GM23338 (cell line): Measurements from ENCODE around the gene EMP2. TPM values are rescaled to one million over a fixed set of nuclear protein-coding genes. Genes with fewer than 3 reads are reported as not detected.

Experiments
- ATAC-seq: fragments of 200-7000 bp; cut with Tn5 transposase; 3 replicates; pipeline ENCODE4 v1.9.1; 2020
- DNase-seq: peaks from one replicate; pipeline ENCODE4 v3.0.0-alpha.2; 2015; ENCODE audit warnings: low spot score
- H2AFZ ChIP-seq: fragments of 200-600 bp; sonication (generic); 2 replicates; pipeline ENCODE4 v1.8.0; 2016; ENCODE audit warnings: antibody characterized with exemption, mild to moderate bottlenecking, moderate library complexity
- H3F3A ChIP-seq: fragments of 200-600 bp; sonication (generic); replicated peaks from 2 replicates; pipeline ENCODE4 v1.8.0; 2017; ENCODE audit warnings: antibody characterized with exemption, mixed run types, low read depth
- H3K27ac ChIP-seq: fragments of 200-600 bp; sonication (generic); 2 replicates; pipeline ENCODE4 v1.6.1; 2016; ENCODE audit warnings: low read depth
- H3K27me3 ChIP-seq: fragments of 200-600 bp; sonication (generic); 2 replicates; pipeline ENCODE4 v1.8.0; 2016; ENCODE audit warnings: mild to moderate bottlenecking, mixed run types, moderate library complexity; ENCODE audit not compliant: insufficient read depth
- H3K36me3 ChIP-seq: fragments of 200-600 bp; sonication (generic); 2 replicates; pipeline ENCODE4 v1.8.0; 2016; ENCODE audit warnings: mild to moderate bottlenecking; ENCODE audit not compliant: insufficient read depth
- H3K4me1 ChIP-seq: fragments of 200-600 bp; sonication (generic); 2 replicates; pipeline ENCODE4 v1.8.0; 2016; ENCODE audit warnings: mild to moderate bottlenecking, moderate library complexity; ENCODE audit not compliant: insufficient read depth
- H3K4me2 ChIP-seq: fragments of 200-600 bp; sonication (generic); 2 replicates; pipeline ENCODE4 v1.7.1; 2017; ENCODE audit warnings: mixed run types
- H3K4me3 ChIP-seq: fragments of 200-600 bp; sonication (generic); 2 replicates; pipeline ENCODE4 v1.6.1; 2016; ENCODE audit warnings: mixed run types
- H3K79me2 ChIP-seq: fragments of 200-600 bp; sonication (generic); replicated peaks from 2 replicates; pipeline ENCODE4 v1.8.0; 2017; ENCODE audit warnings: mild to moderate bottlenecking; ENCODE audit not compliant: insufficient read depth
- H3K9me2 ChIP-seq: fragments of 200-600 bp; sonication (generic); 2 replicates; pipeline ENCODE4 v1.8.0; 2017; ENCODE audit not compliant: insufficient read depth
- H4K20me1 ChIP-seq: fragments of 200-600 bp; sonication (generic); replicated peaks from 2 replicates; pipeline ENCODE4 v1.8.0; 2017; ENCODE audit warnings: mild to moderate bottlenecking; ENCODE audit not compliant: insufficient read depth
- H3K27ac Mint-ChIP-seq: 2 replicates; pipeline ENCODE4 v1.8.0; 2020; ENCODE audit warnings: inconsistent platforms, mild to moderate bottlenecking, moderate library complexity, mixed read lengths
- H3K27me3 Mint-ChIP-seq: 3 replicates; pipeline ENCODE4 v1.8.0; 2022; ENCODE audit warnings: low read depth, mild to moderate bottlenecking, moderate library complexity, mixed read lengths, inconsistent platforms; ENCODE audit not compliant: insufficient read depth, poor library complexity
- H3K36me3 Mint-ChIP-seq: 3 replicates; pipeline ENCODE4 v1.8.0; 2021; ENCODE audit warnings: low read depth, mild to moderate bottlenecking, inconsistent platforms, moderate library complexity, mixed read lengths
- H3K4me1 Mint-ChIP-seq: 3 replicates; pipeline ENCODE4 v1.8.0; 2020; ENCODE audit warnings: mild to moderate bottlenecking, inconsistent platforms, mixed read lengths
- H3K4me3 Mint-ChIP-seq: 3 replicates; pipeline ENCODE4 v1.8.0; 2021; ENCODE audit warnings: moderate library complexity, mild to moderate bottlenecking, inconsistent platforms, mixed read lengths
- H3K9me3 Mint-ChIP-seq: 3 replicates; pipeline ENCODE4 v1.8.0; 2020; ENCODE audit warnings: moderate library complexity, mild to moderate bottlenecking, inconsistent platforms, mixed read lengths
- CREB1 ChIP-seq: fragments of 250-450 bp; sonication (Bioruptor Pico); IDR thresholded peaks from 2 replicates; pipeline ENCODE4 v1.5.0; 2020; ENCODE audit warnings: low read depth, mild to moderate bottlenecking, moderate library complexity
- EZH2 ChIP-seq: fragments of 200-600 bp; sonication (generic); IDR thresholded peaks from one replicate; pipeline ENCODE4 v1.8.0; 2017; ENCODE audit warnings: antibody characterized with exemption, mild to moderate bottlenecking, low read depth; ENCODE audit not compliant: unreplicated experiment
- EZH2phosphoT487 ChIP-seq: fragments of 200-600 bp; sonication (generic); IDR thresholded peaks from one replicate; pipeline ENCODE4 v1.8.1; 2018; ENCODE audit warnings: antibody characterized with exemption; ENCODE audit not compliant: unreplicated experiment
- JUNB ChIP-seq: IDR thresholded peaks from one replicate; pipeline ENCODE4 v1.6.1; 2016; ENCODE audit warnings: antibody characterized with exemption; ENCODE audit not compliant: unreplicated experiment
- NANOG ChIP-seq: IDR thresholded peaks from 2 replicates; pipeline ENCODE4 v1.6.1; 2016; ENCODE audit warnings: antibody characterized with exemption, borderline replicate concordance
- POLR2AphosphoS5 ChIP-seq: IDR thresholded peaks from 2 replicates; pipeline ENCODE4 v1.6.1; 2016; ENCODE audit warnings: antibody characterized with exemption, low read depth
- REST ChIP-seq: IDR thresholded peaks from one replicate; pipeline ENCODE4 v1.6.1; 2018; ENCODE audit warnings: antibody characterized with exemption; ENCODE audit not compliant: unreplicated experiment
- STAT1 ChIP-seq: IDR thresholded peaks from one replicate; pipeline ENCODE4 v1.6.1; 2016; ENCODE audit warnings: antibody characterized with exemption; ENCODE audit not compliant: unreplicated experiment
- ZNF114 ChIP-seq: fragments of 250-450 bp; sonication (Bioruptor Pico); IDR thresholded peaks from 2 replicates; pipeline ENCODE4 v1.5.0; 2020; ENCODE audit warnings: mild to moderate bottlenecking, moderate library complexity
- ZNF331 ChIP-seq: fragments of 250-450 bp; sonication (Bioruptor Pico); IDR thresholded peaks from 2 replicates; pipeline ENCODE4 v1.5.0; 2020; ENCODE audit warnings: low read depth, mild to moderate bottlenecking, moderate library complexity
- ZNF462 ChIP-seq: fragments of 250-450 bp; sonication (Bioruptor Pico); IDR thresholded peaks from 2 replicates; pipeline ENCODE4 v1.5.0; 2020; ENCODE audit warnings: mild to moderate bottlenecking, moderate library complexity
- polyA plus RNA-seq: library from polyadenylated mRNA; unstranded; fragments of >200 nt; fragmentation: Nextera tagmentation; extraction: Ambion mirVana; gene quantifications from 2 replicates; pipeline ENCODE4 v1.2.1, GENCODE V29; 2016
- total RNA-seq: library from RNA; depleted of rRNA; stranded (reverse); fragments of >200 nt; shearing (Covaris generic); gene quantifications from 2 replicates; pipeline ENCODE4 v1.2.3, GENCODE V29; 2014
- TF ChIP-seq, protein P1 (sequence below), 2 experiments: fragments of 200-600 bp in 1 of 2; sonication (generic) in 1 of 2; conservative IDR thresholded peaks; 2 replicates each; pipeline versions ENCODE4 v1.5.1 to v1.6.1; 2016 to 2017; ENCODE audit warnings: antibody characterized with exemption in 2 of 2, low read depth in 2 of 2, mild to moderate bottlenecking in 2 of 2, moderate library complexity in 1 of 2

EMP2 gene
- total and polyA plus RNA-seq, 2 experiments from 2014 or later, result 7.3 to 40.1 TPM

DNA sequence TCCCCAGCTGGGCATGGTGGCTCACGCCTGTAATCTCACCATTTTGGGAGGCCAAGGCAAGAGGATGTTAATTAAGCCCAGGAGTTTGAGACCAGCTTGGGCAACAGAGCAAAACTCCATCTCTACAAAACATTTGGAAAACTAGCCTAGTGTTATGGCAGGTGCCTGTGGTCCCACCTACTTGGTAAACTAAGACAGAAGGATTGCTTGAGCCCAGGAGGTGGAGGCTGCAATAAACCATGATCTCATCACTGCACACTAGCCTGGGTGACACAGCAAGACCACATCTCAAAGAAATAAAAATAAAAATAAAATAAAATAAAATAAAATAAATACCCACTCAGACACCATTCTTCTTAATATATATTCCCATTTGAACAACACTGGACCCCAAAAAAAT, 32.0 kb downstream of the EMP2 start:
- Histone ChIP-seq H3K4me1 (no peaks in the 10 kb centered on the region), H3K4me3 (no peak overlapping the region), H3K36me3 (no peaks in the 10 kb centered on the region; the same call in 1 of the 2 replicates), H4K20me1 (no peaks in the 10 kb centered on the region), H3F3A (no peaks in the 10 kb centered on the region), H3K4me2 (no peak overlapping the region), H3K9me2 (no peaks in the 10 kb centered on the region), H3K27me3 (no peaks in the 10 kb centered on the region), H3K27ac (no peak overlapping the region), H2AFZ (no peak overlapping the region), H3K79me2 (no peaks in the 10 kb centered on the region)
- no peak overlapping the region for H3K4me3 Mint-ChIP-seq
- no peak overlapping the region for H3K27ac Mint-ChIP-seq
- ATAC-seq, result no peak
- DNase-seq, result no peak
- H3K36me3 Mint-ChIP-seq, result peaks cover 35% of the 10 kb centered on the region
- peaks cover 24% of the 10 kb centered on the region for H3K9me3 Mint-ChIP-seq
- H3K27me3 Mint-ChIP-seq, result no peaks in the 10 kb centered on the region
- no peaks in the 10 kb centered on the region; the same call in 1 of the 3 replicates for H3K4me1 Mint-ChIP-seq
- TF ChIP-seq STAT1 (no peak), EZH2phosphoT487 (no peak), EZH2 (no peak), NANOG (no peak), ZNF331 (no peak), CREB1 (no peak), POLR2AphosphoS5 (no peak), JUNB (no peak), ZNF462 (CRISPR knock-in tag) (no peak), REST (no peak), ZNF114 (no peak)
- TF ChIP-seq, protein P1, sequence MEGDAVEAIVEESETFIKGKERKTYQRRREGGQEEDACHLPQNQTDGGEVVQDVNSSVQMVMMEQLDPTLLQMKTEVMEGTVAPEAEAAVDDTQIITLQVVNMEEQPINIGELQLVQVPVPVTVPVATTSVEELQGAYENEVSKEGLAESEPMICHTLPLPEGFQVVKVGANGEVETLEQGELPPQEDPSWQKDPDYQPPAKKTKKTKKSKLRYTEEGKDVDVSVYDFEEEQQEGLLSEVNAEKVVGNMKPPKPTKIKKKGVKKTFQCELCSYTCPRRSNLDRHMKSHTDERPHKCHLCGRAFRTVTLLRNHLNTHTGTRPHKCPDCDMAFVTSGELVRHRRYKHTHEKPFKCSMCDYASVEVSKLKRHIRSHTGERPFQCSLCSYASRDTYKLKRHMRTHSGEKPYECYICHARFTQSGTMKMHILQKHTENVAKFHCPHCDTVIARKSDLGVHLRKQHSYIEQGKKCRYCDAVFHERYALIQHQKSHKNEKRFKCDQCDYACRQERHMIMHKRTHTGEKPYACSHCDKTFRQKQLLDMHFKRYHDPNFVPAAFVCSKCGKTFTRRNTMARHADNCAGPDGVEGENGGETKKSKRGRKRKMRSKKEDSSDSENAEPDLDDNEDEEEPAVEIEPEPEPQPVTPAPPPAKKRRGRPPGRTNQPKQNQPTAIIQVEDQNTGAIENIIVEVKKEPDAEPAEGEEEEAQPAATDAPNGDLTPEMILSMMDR (conservative IDR thresholded peaks at IDR 0.05; ENCODE audit: low read depth in 2 of 2), result no peak
